Glutamatergic neuron (in vitro differentiated cells): ENCODE measurements around the gene SLAMF9. TPM values are rescaled to one million over a fixed set of nuclear protein-coding genes. Genes with fewer than 3 reads are reported as not detected.

ENCODE experiments used
- DNase-seq: peaks from one replicate; pipeline ENCODE4 v3.0.0; 2022
- H3K27ac Mint-ChIP-seq: one replicate; pipeline ENCODE4 v1.8.0; 2020; ENCODE audit warnings: mild to moderate bottlenecking, mixed read lengths, inconsistent platforms; ENCODE audit not compliant: unreplicated experiment
- H3K27me3 Mint-ChIP-seq: one replicate; pipeline ENCODE4 v1.8.0; 2020; ENCODE audit warnings: mild to moderate bottlenecking, moderate library complexity, mixed read lengths, inconsistent platforms; ENCODE audit not compliant: unreplicated experiment
- H3K36me3 Mint-ChIP-seq: one replicate; pipeline ENCODE4 v1.8.0; 2020; ENCODE audit warnings: mild to moderate bottlenecking, mixed read lengths, inconsistent platforms; ENCODE audit not compliant: unreplicated experiment
- H3K4me1 Mint-ChIP-seq: one replicate; pipeline ENCODE4 v1.8.0; 2020; ENCODE audit warnings: mild to moderate bottlenecking, low read depth, mixed read lengths, inconsistent platforms; ENCODE audit not compliant: unreplicated experiment
- H3K4me3 Mint-ChIP-seq: one replicate; pipeline ENCODE4 v1.8.0; 2020; ENCODE audit warnings: mild to moderate bottlenecking, mixed read lengths, inconsistent platforms; ENCODE audit not compliant: unreplicated experiment
- H3K9me3 Mint-ChIP-seq: one replicate; pipeline ENCODE4 v1.8.0; 2020; ENCODE audit warnings: mild to moderate bottlenecking, moderate library complexity, mixed read lengths, inconsistent platforms; ENCODE audit not compliant: unreplicated experiment
- total RNA-seq: library from RNA; stranded (reverse); fragmentation: NEBNext Ultra II Directional; extraction: Animal tissue kit (Norgen Biotek cat#: 25700); gene quantifications from one replicate; pipeline ENCODE4 v1.2.1, GENCODE V29; 2021; ENCODE audit not compliant: unreplicated experiment
- TF ChIP-seq, protein P1 (sequence below): fragments of 200-600 bp; sonication (generic); IDR thresholded peaks from one replicate; pipeline ENCODE4 v1.5.0; 2021; ENCODE audit not compliant: partially characterized antibody, unreplicated experiment

Gene SLAMF9
- total RNA-seq, 1 donor from 2014 or later, result not detected

DNA sequence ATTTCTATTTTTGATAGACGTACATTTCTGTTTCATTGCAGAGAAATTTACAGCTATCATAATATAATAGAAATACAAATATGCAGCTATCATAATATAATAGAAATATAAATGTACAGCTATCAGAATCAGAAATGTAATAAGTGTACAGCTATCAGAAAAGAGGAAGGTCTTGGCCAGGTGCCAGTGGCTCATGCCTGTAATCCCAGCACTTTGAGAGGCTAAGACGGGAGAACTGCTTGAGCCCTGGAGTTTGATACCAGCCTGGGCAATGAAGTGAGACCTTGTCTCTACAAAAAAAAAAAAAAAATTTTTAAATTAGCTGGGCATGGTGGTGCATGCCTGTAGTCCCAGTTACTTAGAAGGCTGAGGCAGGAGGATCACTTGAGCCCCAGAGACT lies 39.9 kb upstream of the SLAMF9 start:
- Mint-ChIP-seq H3K4me1 (no peaks in the 10 kb centered on the region), H3K27ac (no peak overlapping the region), H3K9me3 (no peaks in the 10 kb centered on the region), H3K36me3 (no peaks in the 10 kb centered on the region), H3K4me3 (no peak overlapping the region), H3K27me3 (no peaks in the 10 kb centered on the region)
- TF ChIP-seq, protein P1, sequence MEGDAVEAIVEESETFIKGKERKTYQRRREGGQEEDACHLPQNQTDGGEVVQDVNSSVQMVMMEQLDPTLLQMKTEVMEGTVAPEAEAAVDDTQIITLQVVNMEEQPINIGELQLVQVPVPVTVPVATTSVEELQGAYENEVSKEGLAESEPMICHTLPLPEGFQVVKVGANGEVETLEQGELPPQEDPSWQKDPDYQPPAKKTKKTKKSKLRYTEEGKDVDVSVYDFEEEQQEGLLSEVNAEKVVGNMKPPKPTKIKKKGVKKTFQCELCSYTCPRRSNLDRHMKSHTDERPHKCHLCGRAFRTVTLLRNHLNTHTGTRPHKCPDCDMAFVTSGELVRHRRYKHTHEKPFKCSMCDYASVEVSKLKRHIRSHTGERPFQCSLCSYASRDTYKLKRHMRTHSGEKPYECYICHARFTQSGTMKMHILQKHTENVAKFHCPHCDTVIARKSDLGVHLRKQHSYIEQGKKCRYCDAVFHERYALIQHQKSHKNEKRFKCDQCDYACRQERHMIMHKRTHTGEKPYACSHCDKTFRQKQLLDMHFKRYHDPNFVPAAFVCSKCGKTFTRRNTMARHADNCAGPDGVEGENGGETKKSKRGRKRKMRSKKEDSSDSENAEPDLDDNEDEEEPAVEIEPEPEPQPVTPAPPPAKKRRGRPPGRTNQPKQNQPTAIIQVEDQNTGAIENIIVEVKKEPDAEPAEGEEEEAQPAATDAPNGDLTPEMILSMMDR, result no peak
- no peak for DNase-seq

DNA sequence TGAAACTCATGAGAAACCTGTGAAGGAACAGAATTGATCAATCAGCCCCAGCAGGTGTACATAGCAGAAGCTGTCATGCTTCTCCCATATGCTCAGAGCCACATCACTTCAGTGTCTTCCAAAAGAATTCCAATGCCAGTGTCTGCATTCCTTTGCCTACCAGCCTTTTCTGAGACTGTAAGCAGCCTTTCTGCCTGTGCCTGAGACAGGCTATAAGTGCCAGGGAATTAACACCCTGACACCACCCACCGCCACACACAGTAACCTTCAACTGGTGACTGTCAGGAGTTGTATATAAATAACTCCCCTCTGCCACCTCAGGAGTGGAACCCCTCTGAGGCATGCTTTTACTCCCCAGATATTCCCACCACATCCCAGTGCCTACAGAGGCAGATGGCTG lies 38.1 kb upstream of the SLAMF9 start:
- Mint-ChIP-seq H3K36me3 (no peaks in the 10 kb centered on the region), H3K4me3 (no peak overlapping the region), H3K27me3 (no peaks in the 10 kb centered on the region), H3K4me1 (no peaks in the 10 kb centered on the region), H3K27ac (no peak overlapping the region), H3K9me3 (no peaks in the 10 kb centered on the region)
- TF ChIP-seq, protein P1, result no peak
- DNase-seq, result no peak

DNA sequence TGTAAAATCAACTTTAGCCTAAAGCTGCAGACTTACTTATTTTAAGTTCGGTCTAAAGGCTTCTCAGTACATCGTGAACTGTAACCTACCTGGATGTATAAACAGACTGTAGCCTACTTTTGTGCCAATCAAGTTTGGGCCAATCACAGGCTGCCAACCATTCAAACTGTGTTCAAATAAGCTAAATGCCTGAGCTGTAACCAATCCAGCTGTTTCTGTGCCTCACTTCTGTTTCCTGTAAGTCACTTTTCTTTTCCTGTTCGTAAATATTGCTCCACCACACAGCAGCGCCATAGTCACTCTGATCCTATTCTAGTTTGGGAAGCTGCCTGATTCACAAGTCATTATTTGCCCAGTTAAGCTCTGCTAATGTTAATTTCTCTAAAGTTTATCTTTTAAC lies 37.5 kb upstream of the SLAMF9 start:
- Mint-ChIP-seq H3K4me1 (no peaks in the 10 kb centered on the region), H3K27me3 (no peaks in the 10 kb centered on the region), H3K9me3 (no peaks in the 10 kb centered on the region), H3K27ac (no peak overlapping the region), H3K36me3 (no peaks in the 10 kb centered on the region), H3K4me3 (no peak overlapping the region)
- TF ChIP-seq, protein P1, result no peak
- no peak for DNase-seq

- H3K4me3 Mint-ChIP-seq, result no peak overlapping the region
- H3K36me3 Mint-ChIP-seq, result no peaks in the 10 kb centered on the region
- no peak for DNase-seq
- H3K27me3 Mint-ChIP-seq, result no peaks in the 10 kb centered on the region
- H3K9me3 Mint-ChIP-seq, result no peaks in the 10 kb centered on the region
- H3K27ac Mint-ChIP-seq, result no peak overlapping the region
- TF ChIP-seq, protein P1, result no peak
- H3K4me1 Mint-ChIP-seq, result no peaks in the 10 kb centered on the region
Observed at GRCh38 chr1:159990005-159990404, 36.0 kb upstream of the SLAMF9 start.

DNA sequence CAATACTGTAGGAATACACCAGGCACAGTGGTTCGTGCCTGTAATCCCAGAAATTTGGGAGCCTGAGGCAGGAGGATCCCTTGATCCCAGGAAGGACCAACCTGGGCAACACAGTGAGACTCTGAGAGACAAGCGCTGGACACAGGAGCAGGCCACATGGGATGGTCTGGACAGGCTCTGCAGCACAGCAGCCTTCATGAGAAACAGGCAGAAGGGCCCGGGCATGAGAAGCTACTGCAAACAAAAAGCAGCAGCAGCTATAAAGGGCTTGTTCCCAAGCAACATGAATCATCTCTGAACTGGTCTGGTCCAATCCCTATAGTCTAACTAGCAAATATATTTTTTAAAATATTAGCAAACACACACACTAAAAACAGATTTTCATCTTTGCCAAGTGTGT lies 35.5 kb upstream of the SLAMF9 start:
- Mint-ChIP-seq H3K4me3 (no peak overlapping the region), H3K36me3 (no peaks in the 10 kb centered on the region)
- TF ChIP-seq, protein P1, result no peak

More for the DNA sequence above, 35.5 kb upstream of the SLAMF9 start:
- Mint-ChIP-seq H3K27ac (no peak overlapping the region), H3K4me1 (no peaks in the 10 kb centered on the region), H3K9me3 (no peaks in the 10 kb centered on the region), H3K27me3 (no peaks in the 10 kb centered on the region)
- no peak for DNase-seq
